Sigmoid colon (tissue), 7 donors: Measurements from ENCODE around the gene PLEKHG3. TPM values are rescaled to one million over a fixed set of nuclear protein-coding genes. Genes with fewer than 3 reads are reported as not detected.
"Not testable (repeated sequence)": the region's sequence is repeated elsewhere in the genome, so short reads cannot be mapped to it uniquely, and the experiment has no call there.

Source experiments
- DNase-seq: peaks from one replicate; pipeline ENCODE4 v3.0.0-alpha.2; 2019
- H3K27ac ChIP-seq, 4 donors: fragments of 200-600 bp; sonication (generic); one replicate each; pipeline ENCODE4 v1.5.1; 2016 to 2019; ENCODE audit warnings: mild to moderate bottlenecking in 1 of 4
- H3K27me3 ChIP-seq, 3 donors: fragments of 200-600 bp; sonication (generic); one replicate each; pipeline ENCODE4 v1.5.1; 2019; ENCODE audit warnings: mild to moderate bottlenecking in 1 of 3
- H3K36me3 ChIP-seq, 4 donors: fragments of 200-600 bp; sonication (generic); one replicate each; pipeline ENCODE4 v1.5.1; 2016 to 2019
- H3K4me1 ChIP-seq, 4 donors: fragments of 200-600 bp; sonication (generic); one replicate each; pipeline ENCODE4 v1.5.1; 2017 to 2019
- H3K4me3 ChIP-seq, 4 donors: fragments of 200-600 bp; sonication (generic); one replicate each; pipeline ENCODE4 v1.5.1; 2017 to 2019; ENCODE audit warnings: mild to moderate bottlenecking in 2 of 4, moderate library complexity in 1 of 4
- H3K9me3 ChIP-seq, 4 donors: fragments of 200-600 bp in 3 of 4; sonication (generic) in 3 of 4; one replicate each; pipeline versions ENCODE4 v1.5.1 to v1.6.1; 2013 to 2019
- CTCF ChIP-seq, 4 experiments: fragments of 450-650 bp in 3 of 4; fragments of 200-600 bp in 1 of 4; IDR thresholded peaks; one replicate each; pipeline ENCODE4 v1.5.1; 2016 to 2019; ENCODE audit warnings: antibody characterized with exemption in 4 of 4, mild to moderate bottlenecking in 3 of 4, moderate library complexity in 2 of 4
- EP300 ChIP-seq, 4 donors: sonication (generic); formaldehyde crosslinking; IDR thresholded peaks; one replicate each; pipeline ENCODE4 v1.6.1; 2017; ENCODE audit warnings: antibody characterized with exemption in 4 of 4
- POLR2A ChIP-seq, 2 donors: fragments of 450-650 bp; IDR thresholded peaks; one replicate each; pipeline ENCODE4 v1.6.1; 2016; ENCODE audit warnings: antibody characterized with exemption in 2 of 2, mild to moderate bottlenecking in 2 of 2, moderate library complexity in 2 of 2
- POLR2AphosphoS5 ChIP-seq, 4 donors: sonication (generic); formaldehyde crosslinking; IDR thresholded peaks; one replicate each; pipeline ENCODE4 v1.6.1; 2017; ENCODE audit warnings: antibody characterized with exemption in 4 of 4
- WGBS, 2 donors: extraction: QIAGEN DNeasy Blood & Tissue Kit; methylation state at CpG; one replicate each; pipeline ENCODE4 v1.1.7; 2013; 5-methylcytosine and 5-hydroxymethylcytosine counted together
- intact Hi-C: fragments of 100-400 bp; cut with DNase I; formaldehyde crosslinking; loops from one replicate; pipeline ENCODE4 v1.15.1; 2023
- polyA plus RNA-seq, 3 donors: library from polyadenylated mRNA; stranded (reverse); fragments of 200-250 nt; gene quantifications; one replicate each; pipeline ENCODE4 v1.2.3, GENCODE V29; 2013
- total RNA-seq, 4 donors: library from RNA; depleted of rRNA; stranded (reverse); fragments of >200 nt; gene quantifications; one replicate each; pipeline ENCODE4 v1.1.0, GENCODE V29; 2016
- donor health status: healthy with polysubstance abuse.
- donor health status: Bipolar disorder and iron deficiency.
- donor health status: healthy.

Gene PLEKHG3
- total and polyA plus RNA-seq, 7 donors = 16.9 to 67.9 (median 34.4) TPM

- Histone ChIP-seq H3K9me3 (no peaks in the 10 kb centered on the region), H3K27ac (no peak overlapping the region), H3K4me1 (peaks cover 0 to 39% (median 36%) of the 10 kb centered on the region in 4 donors), H3K27me3 (no peaks in the 10 kb centered on the region), H3K4me3 (no peak overlapping the region), H3K36me3 (no peaks in the 10 kb centered on the region)
- 83 to 92% methylated on average over 10 of the region's 10 CpGs for WGBS, 2 donors
- intact Hi-C loops = no loop called here
- TF ChIP-seq POLR2AphosphoS5 (IDR thresholded peaks at IDR 0.05) (no peak), EP300 (IDR thresholded peaks at IDR 0.05) (no peak)
- DNase-seq = no peak
Observed at GRCh38 chr14:64685371-64686281, 18.6 kb upstream of the PLEKHG3 start.

GRCh38 chr14:64686282-64686615 is 18.0 kb upstream of the PLEKHG3 start:
- intact Hi-C loops = no loop called here
- no peak for DNase-seq
- Histone ChIP-seq H3K27ac (no peak overlapping the region), H3K9me3 (no peaks in the 10 kb centered on the region), H3K36me3 (no peaks in the 10 kb centered on the region), H3K27me3 (no peaks in the 10 kb centered on the region), H3K4me3 (no peak overlapping the region), H3K4me1 (peaks cover 0 to 33% (median 30%) of the 10 kb centered on the region in 4 donors)
- TF ChIP-seq POLR2A (IDR thresholded peaks at IDR 0.05) (no peak), EP300 (IDR thresholded peaks at IDR 0.05) (no peak), CTCF (IDR thresholded peaks at IDR 0.05) (no peak), POLR2AphosphoS5 (IDR thresholded peaks at IDR 0.05) (no peak)
- whole genome bisulfite sequencing, 2 donors = 81 to 82% methylated on average over 7 of the region's 7 CpGs

- WGBS, 2 donors = 57 to 84% methylated on average over 2 of the region's 2 CpGs
- TF ChIP-seq POLR2AphosphoS5 (IDR thresholded peaks at IDR 0.05) (no peak), POLR2A (IDR thresholded peaks at IDR 0.05) (no peak), CTCF (IDR thresholded peaks at IDR 0.05) (no peak), EP300 (IDR thresholded peaks at IDR 0.05) (no peak)
- intact Hi-C loops = no loop called here
Observed at GRCh38 chr14:64688031-64688430, 16.2 kb upstream of the PLEKHG3 start.

GRCh38 chr14:64688811-64689281 is 15.4 kb upstream of the PLEKHG3 start:
- Histone ChIP-seq H3K36me3 (no peaks in the 10 kb centered on the region), H3K9me3 (no peaks in the 10 kb centered on the region), H3K27me3 (no peaks in the 10 kb centered on the region), H3K4me3 (no peak overlapping the region), H3K4me1 (peaks cover 0 to 13% (median 10%) of the 10 kb centered on the region in 4 donors), H3K27ac (no peak overlapping the region)
- 43 to 65% methylated on average over 7 of the region's 7 CpGs for WGBS, 2 donors
- DNase-seq = no peak
- intact Hi-C loops = no loop called here
- no peak for TF ChIP-seq EP300 (IDR thresholded peaks at IDR 0.05)
- no peak for TF ChIP-seq POLR2AphosphoS5 (IDR thresholded peaks at IDR 0.05)
- TF ChIP-seq POLR2A (IDR thresholded peaks at IDR 0.05) = no peak
- TF ChIP-seq CTCF (IDR thresholded peaks at IDR 0.05) = no peak

More at GRCh38 chr14:64688031-64688430, 16.2 kb upstream of the PLEKHG3 start:
- no peak overlapping the region for H3K27ac ChIP-seq
- H3K4me1 ChIP-seq = peaks cover 0 to 15% (median 13%) of the 10 kb centered on the region in 4 donors
- no peaks in the 10 kb centered on the region for H3K36me3 ChIP-seq
- no peaks in the 10 kb centered on the region for H3K9me3 ChIP-seq
- H3K4me3 ChIP-seq = no peak overlapping the region
- H3K27me3 ChIP-seq = no peaks in the 10 kb centered on the region
- no peak for DNase-seq

- 12 to 50% methylated on average over 3 of the region's 3 CpGs for WGBS, 2 donors
- intact Hi-C loops = no loop called here
Observed at GRCh38 chr14:64689289-64689688, 14.9 kb upstream of the PLEKHG3 start.

GRCh38 chr14:64690607-64691006 is 13.6 kb upstream of the PLEKHG3 start:
- H3K4me3 ChIP-seq, intact Hi-C loops: not testable (repeated sequence)
- H3K4me1 ChIP-seq = peaks cover 0 to 23% (median 15%) of the 10 kb centered on the region in 4 donors

More at GRCh38 chr14:64689289-64689688, 14.9 kb upstream of the PLEKHG3 start:
- no peaks in the 10 kb centered on the region for H3K36me3 ChIP-seq
- H3K9me3 ChIP-seq = no peaks in the 10 kb centered on the region
- no peaks in the 10 kb centered on the region for H3K27me3 ChIP-seq
- TF ChIP-seq POLR2AphosphoS5 (IDR thresholded peaks at IDR 0.05) = no peak
- TF ChIP-seq CTCF (IDR thresholded peaks at IDR 0.05) = no peak
- no peak for TF ChIP-seq EP300 (IDR thresholded peaks at IDR 0.05)
- TF ChIP-seq POLR2A (IDR thresholded peaks at IDR 0.05) = no peak
- no peak overlapping the region for H3K27ac ChIP-seq
- H3K4me1 ChIP-seq = peaks cover 0 to 13% (median 10%) of the 10 kb centered on the region in 4 donors
- DNase-seq = no peak
- H3K4me3 ChIP-seq = no peak overlapping the region

More at GRCh38 chr14:64690607-64691006, 13.6 kb upstream of the PLEKHG3 start:
- not testable (repeated sequence) for H3K27me3 ChIP-seq, H3K27ac ChIP-seq, DNase-seq, H3K36me3 ChIP-seq, H3K9me3 ChIP-seq
- 15 to 76% methylated on average over 6 of the region's 6 CpGs for WGBS, 2 donors
